NCI-H1417 treated with DMSO at 0.1 percent for 48 hours (cell line): ENCODE measurements around the gene VASN.

Source experiments
- DNase-seq: peaks from one replicate; lab custom pipeline; 2025; lab: John Stamatoyannopoulos, UW

VASN gene

GRCh38 chr16:4372578-4373355 lies 1.1 kb downstream of the VASN start:
- no peak for DNase-seq

GRCh38 chr16:4373356-4373908 lies 1.8 kb downstream of the VASN start:
- no peak for DNase-seq

DNA sequence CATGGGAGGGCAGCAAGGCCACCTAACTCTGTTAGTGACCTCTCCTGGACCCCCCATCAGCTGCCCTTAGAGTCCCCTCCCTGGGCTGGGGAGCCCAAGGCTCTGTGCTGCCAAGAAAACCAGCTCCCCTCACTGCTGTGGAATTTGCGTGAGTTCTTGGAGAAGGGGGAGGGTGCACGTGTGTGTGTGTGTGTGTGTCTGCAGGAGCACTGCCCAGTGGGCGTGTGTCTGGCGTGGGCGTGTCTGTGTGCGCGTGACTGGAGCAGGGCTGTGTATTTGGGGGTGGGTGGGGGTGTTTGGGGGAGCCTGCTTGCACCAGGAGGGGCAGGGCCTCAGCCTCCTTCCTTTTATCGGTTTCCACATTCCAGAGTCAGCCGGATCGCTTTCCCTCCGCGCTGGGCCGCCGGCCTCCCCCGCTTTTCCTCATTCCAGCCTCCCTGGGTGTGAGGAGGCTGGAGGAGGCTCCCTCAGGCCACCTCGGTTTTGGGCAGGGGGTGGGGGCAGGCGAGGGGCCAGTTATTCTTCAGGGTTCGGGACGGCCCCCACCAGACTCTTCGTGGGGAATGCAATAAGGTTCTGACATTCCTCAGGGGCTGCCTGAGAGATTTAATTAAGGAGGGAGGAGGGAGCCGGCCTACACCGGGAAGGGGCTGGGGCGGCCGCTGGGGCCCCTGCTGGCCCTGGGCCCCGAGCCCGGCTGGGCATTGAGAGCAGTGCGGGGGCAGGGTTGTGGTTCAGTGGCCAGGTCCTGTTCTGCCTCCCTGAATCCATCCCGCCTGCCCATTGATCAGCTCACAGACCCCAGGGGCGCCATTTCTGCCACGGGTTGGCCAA lies 2.5 kb downstream of the VASN start:
- no peak for DNase-seq

DNA sequence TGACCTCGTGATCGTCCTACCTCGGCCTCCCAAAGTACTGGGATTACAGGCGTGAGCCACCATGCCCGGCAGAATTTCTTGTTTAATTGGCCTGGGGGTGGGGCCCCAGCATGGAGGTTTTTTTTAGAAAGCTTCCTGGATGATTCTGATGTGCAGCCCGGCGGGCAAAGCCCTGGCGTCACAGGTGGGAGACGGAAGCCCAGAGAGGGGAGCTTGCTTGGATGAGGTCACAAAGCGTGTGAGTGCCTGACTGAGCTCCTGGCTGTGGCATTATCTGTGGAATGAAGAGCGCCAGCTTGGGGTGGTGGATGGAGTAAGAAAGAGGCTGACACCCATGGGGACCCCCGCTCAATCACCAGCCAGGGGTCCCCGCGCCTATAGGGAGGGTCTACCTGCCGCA lies 4.1 kb downstream of the VASN start:
- DNase-seq = no peak

GRCh38 chr16:4376126-4376892 lies 4.7 kb downstream of the VASN start:
- DNase-seq = no peak

DNA sequence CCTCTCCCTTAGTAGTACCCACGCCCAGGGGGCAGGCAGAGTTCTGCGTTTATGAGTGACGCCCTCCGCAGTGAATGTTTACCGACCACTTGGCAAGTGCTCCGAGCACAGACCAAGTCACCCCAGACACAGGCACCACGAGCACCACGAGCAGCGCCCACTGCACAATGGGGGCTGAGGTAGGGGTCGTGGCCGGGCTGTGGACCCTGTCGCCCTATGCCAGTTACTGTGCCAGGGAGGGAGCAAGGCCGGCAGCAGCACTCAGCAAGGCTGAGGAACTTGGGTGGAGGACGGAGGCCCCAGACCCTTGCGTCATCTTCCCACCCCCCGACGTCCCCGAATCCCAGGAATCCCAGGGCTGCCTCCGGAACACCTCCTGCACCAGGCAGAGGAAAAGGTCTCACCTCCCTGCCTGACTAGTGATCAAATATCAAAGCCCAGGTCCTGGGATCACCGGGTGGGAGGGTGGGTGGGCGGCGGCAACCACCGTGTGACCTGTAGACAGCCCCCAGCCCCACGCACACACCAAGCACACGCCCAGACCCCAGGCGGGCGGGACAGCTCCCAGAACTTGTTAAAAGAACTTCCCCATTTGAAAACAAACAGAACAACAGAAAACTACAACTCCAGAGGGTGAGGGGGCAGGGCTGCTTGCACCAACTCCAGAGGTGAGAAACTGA lies 5.4 kb downstream of the VASN start:
- DNase-seq = no peak

- DNase-seq = no peak
These were observed 6.0 kb downstream of the VASN start for GRCh38 chr16:4377573-4378154.

DNA sequence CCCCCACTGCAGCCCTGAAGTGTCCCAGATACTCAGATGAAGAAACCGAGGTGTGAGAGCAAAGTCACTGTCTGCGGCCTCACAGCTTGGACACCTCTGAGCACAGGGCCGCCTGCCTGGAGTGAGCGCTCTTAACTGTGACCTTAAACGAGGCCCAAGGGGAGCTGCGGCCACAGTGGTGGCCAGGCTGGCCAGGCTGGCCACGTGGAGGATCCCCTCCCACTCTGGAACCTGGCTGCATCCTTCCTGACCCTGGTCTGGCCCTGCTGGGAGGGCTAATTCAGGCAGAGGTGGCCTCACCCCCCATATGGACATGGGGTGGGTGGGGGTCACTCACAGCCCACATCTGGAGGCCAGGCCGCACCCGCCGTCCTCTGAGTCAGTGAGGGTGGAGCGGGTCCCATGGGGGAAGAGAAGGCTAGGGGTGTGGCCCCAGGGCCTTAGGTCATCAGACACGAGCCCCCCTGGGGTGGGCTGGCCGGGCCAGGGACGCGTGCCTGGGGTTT lies 6.6 kb downstream of the VASN start:
- no peak for DNase-seq

- no peak for DNase-seq
These were observed 7.5 kb downstream of the VASN start for GRCh38 chr16:4378999-4379690.

GRCh38 chr16:4380119-4381063 lies 8.7 kb downstream of the VASN start:
- DNase-seq = no peak

DNA sequence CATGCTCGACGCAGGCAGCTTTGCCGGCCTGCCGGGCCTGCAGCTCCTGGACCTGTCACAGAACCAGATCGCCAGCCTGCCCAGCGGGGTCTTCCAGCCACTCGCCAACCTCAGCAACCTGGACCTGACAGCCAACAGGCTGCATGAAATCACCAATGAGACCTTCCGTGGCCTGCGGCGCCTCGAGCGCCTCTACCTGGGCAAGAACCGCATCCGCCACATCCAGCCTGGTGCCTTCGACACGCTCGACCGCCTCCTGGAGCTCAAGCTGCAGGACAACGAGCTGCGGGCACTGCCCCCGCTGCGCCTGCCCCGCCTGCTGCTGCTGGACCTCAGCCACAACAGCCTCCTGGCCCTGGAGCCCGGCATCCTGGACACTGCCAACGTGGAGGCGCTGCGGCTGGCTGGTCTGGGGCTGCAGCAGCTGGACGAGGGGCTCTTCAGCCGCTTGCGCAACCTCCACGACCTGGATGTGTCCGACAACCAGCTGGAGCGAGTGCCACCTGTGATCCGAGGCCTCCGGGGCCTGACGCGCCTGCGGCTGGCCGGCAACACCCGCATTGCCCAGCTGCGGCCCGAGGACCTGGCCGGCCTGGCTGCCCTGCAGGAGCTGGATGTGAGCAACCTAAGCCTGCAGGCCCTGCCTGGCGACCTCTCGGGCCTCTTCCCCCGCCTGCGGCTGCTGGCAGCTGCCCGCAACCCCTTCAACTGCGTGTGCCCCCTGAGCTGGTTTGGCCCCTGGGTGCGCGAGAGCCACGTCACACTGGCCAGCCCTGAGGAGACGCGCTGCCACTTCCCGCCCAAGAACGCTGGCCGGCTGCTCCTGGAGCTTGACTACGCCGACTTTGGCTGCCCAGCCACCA lies 9.7 kb downstream of the VASN start:
- DNase-seq = no peak

DNA sequence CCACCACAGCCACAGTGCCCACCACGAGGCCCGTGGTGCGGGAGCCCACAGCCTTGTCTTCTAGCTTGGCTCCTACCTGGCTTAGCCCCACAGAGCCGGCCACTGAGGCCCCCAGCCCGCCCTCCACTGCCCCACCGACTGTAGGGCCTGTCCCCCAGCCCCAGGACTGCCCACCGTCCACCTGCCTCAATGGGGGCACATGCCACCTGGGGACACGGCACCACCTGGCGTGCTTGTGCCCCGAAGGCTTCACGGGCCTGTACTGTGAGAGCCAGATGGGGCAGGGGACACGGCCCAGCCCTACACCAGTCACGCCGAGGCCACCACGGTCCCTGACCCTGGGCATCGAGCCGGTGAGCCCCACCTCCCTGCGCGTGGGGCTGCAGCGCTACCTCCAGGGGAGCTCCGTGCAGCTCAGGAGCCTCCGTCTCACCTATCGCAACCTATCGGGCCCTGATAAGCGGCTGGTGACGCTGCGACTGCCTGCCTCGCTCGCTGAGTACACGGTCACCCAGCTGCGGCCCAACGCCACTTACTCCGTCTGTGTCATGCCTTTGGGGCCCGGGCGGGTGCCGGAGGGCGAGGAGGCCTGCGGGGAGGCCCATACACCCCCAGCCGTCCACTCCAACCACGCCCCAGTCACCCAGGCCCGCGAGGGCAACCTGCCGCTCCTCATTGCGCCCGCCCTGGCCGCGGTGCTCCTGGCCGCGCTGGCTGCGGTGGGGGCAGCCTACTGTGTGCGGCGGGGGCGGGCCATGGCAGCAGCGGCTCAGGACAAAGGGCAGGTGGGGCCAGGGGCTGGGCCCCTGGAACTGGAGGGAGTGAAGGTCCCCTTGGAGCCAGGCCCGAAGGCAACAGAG lies 10.5 kb downstream of the VASN start:
- no peak for DNase-seq

DNA sequence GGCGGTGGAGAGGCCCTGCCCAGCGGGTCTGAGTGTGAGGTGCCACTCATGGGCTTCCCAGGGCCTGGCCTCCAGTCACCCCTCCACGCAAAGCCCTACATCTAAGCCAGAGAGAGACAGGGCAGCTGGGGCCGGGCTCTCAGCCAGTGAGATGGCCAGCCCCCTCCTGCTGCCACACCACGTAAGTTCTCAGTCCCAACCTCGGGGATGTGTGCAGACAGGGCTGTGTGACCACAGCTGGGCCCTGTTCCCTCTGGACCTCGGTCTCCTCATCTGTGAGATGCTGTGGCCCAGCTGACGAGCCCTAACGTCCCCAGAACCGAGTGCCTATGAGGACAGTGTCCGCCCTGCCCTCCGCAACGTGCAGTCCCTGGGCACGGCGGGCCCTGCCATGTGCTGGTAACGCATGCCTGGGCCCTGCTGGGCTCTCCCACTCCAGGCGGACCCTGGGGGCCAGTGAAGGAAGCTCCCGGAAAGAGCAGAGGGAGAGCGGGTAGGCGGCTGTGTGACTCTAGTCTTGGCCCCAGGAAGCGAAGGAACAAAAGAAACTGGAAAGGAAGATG lies 11.2 kb downstream of the VASN start:
- no peak for DNase-seq

- no peak for DNase-seq
These were observed 12.2 kb downstream of the VASN start for GRCh38 chr16:4383591-4384444.

DNA sequence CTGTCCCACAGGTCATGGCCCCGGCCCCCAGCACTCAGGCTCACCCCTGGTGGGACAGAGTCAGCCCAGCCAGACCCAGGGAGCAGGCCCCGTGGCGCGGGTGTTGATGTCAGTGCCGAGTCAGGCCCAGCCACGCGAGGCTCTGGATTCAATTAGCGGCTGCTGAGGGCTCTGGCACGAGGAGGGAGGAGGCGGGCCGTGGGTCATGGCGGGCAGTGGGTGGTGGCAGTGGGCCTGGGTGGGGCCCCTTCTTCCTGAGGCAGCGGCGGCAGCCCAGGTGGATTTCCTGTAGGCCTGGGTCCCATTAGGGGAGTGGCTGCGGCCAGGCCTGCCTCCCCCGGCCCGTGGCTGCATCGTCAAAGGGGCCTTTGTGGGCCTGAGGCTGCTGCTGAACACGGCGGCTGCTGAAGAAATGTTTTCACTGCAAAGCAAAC lies 12.9 kb downstream of the VASN start:
- DNase-seq = no peak
